Measurements from ENCODE around the gene PIGB.
A peak's percentile ranks its signal among the peaks of the same experiment; 100 is the strongest.
"Not testable (repeated sequence)": the region's sequence is repeated elsewhere in the genome, so short reads cannot be mapped to it uniquely, and the experiment has no call there.

Gene PIGB

GRCh38 chr15:55288006-55288717, 30.9 kb upstream of the PIGB start:
- no peak for DNase-seq (ENCODE audit: low read depth)
- TF ChIP-seq, protein P1, sequence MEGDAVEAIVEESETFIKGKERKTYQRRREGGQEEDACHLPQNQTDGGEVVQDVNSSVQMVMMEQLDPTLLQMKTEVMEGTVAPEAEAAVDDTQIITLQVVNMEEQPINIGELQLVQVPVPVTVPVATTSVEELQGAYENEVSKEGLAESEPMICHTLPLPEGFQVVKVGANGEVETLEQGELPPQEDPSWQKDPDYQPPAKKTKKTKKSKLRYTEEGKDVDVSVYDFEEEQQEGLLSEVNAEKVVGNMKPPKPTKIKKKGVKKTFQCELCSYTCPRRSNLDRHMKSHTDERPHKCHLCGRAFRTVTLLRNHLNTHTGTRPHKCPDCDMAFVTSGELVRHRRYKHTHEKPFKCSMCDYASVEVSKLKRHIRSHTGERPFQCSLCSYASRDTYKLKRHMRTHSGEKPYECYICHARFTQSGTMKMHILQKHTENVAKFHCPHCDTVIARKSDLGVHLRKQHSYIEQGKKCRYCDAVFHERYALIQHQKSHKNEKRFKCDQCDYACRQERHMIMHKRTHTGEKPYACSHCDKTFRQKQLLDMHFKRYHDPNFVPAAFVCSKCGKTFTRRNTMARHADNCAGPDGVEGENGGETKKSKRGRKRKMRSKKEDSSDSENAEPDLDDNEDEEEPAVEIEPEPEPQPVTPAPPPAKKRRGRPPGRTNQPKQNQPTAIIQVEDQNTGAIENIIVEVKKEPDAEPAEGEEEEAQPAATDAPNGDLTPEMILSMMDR (conservative IDR thresholded peaks at IDR 0.05; ENCODE audit: low read depth, low read length) = no peak
- peak overlapping the region; percentile 85 for H3K4me3 ChIP-seq (ENCODE audit: low read depth, low read length)

DNA sequence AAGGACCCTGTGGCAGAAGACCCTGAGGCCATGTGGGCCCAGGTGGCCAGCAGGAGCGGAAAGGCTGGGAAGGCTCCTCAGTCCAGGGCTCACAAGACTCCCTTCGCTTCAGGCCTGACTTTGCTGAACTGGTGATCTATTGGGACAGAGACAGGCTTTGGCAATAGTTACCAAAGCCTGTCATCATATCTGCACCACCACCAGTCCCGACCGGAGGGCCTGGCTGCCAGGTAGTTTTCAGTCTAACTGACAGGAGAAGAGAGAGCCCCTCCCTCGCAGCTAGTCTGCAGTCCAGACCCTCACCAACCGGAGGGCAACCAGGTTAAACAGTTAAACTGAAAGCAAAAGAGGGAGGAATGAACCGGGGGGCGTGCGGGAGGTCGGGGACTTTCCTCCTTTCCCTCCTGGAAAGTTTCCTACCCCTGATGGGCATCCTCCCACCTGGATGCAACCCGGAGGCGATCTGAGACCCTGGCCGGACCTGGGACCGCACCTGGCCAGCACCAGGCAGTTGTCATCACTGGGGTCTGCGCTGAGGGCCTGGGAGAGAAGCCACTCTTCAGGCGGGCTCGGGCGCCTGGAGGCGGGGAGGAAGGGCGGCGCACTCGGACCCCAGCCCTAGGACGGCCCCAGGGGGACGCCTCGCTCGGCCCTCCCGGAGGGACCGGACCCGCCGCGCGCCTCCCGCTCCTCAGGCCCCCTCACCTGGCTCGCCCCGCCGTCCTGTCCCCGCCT, 29.8 kb upstream of the PIGB start:
- H3K4me3 ChIP-seq (ENCODE audit: low read depth, low read length) = peak overlapping the region; percentile 85
- TF ChIP-seq, protein P1 (conservative IDR thresholded peaks at IDR 0.05; ENCODE audit: low read depth, low read length) = no peak
- peak; percentile 76 for DNase-seq (ENCODE audit: low read depth)

- DNase-seq (ENCODE audit: low read depth) = peak; percentile 61
- H3K4me3 ChIP-seq (ENCODE audit: low read depth, low read length) = peak within 1 kb of the TSS; percentile 85
- TF ChIP-seq, protein P1 (conservative IDR thresholded peaks at IDR 0.05; ENCODE audit: low read depth, low read length) = no peak
Observed at GRCh38 chr15:55289746-55290527, 29.1 kb upstream of the PIGB start, which contains the start of gene RAB27A. Gene RAB27A, minus strand, starts transcription at chr15:55289813. Its CDS starts 54,879 bp downstream, at chr15:55234934.

DNA sequence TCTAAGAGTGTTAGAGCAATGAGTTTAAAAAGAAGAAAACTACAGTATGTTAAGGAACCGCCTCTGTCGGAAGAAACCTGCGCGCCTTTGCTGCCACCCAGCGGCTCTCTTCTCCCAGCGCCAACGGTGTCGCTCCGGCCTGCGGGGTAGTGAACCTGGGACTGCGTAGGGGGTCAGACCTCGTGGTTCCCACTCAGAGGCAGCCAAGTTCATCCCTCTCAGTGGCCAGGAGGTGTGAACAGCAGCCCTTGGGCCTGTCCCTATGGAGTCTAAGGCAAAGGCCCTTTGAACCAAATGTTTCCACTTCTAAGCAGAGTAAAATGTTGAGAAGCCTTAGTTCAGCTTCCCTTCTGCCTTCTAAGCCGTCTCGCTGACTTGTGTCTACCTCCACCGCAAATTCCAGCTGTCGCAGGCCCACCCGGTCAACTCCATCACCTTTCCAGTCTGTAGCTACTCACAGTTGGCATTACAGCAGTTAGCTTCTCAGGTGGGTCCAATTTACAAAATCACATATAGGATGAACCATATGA, 28.4 kb upstream of the PIGB start:
- TF ChIP-seq, protein P1 (conservative IDR thresholded peaks at IDR 0.05; ENCODE audit: low read depth, low read length) = peak; percentile 95
- DNase-seq (ENCODE audit: low read depth) = peak; percentile 90
- peak overlapping the region; percentile 85 for H3K4me3 ChIP-seq (ENCODE audit: low read depth, low read length)

- TF ChIP-seq, protein P1 (conservative IDR thresholded peaks at IDR 0.05; ENCODE audit: low read depth, low read length) = no peak
- DNase-seq (ENCODE audit: low read depth) = no peak
- no peak overlapping the region for H3K4me3 ChIP-seq (ENCODE audit: low read depth, low read length)
Observed at GRCh38 chr15:55297315-55297714, 21.7 kb upstream of the PIGB start.

DNA sequence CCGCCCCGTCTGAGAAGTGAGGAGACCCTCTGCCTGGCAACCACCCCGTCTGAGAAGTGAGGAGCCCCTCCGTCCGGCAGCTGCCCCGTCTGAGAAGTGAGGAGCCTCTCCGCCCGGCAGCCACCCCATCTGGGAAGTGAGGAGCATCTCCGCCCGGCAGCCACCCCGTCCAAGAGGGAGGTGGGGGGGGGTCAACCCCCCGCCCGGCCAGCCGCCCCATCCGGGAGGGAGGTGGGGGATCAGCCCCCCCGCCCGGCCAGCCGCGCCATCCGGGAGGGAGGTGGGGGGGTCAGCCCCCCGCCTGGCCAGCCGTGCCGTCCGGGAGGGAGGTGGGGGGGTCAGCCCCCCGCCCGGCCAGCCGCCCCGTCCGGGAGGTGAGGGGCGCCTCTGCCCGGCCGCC, 16.2 kb upstream of the PIGB start:
- DNase-seq (ENCODE audit: low read depth); H3K4me3 ChIP-seq (ENCODE audit: low read depth, low read length): not testable (repeated sequence)

All from choroid plexus epithelial cell (primary cell).